Psoas muscle (tissue), 8 donors: ENCODE data around the gene HOXA13. TPM values are rescaled to one million over a fixed set of nuclear protein-coding genes. Genes with fewer than 3 reads are reported as not detected.

Experiments
- ATAC-seq, 4 donors: fragments of 200-7000 bp; cut with Tn5 transposase; one replicate each; pipeline ENCODE4 v1.9.1; 2020; ENCODE audit warnings: moderate library complexity in 3 of 4, mild to moderate bottlenecking in 2 of 4
- DNase-seq, 2 donors: peaks; one replicate each; pipeline ENCODE4 v3.0.0-alpha.2; 2020
- H3K27ac ChIP-seq: fragments of 200-600 bp; one replicate; pipeline ENCODE4 v1.8.0; 2022
- H3K27me3 ChIP-seq, 3 donors: fragments of 200-600 bp in 1 of 3; one replicate each; pipeline versions ENCODE4 v1.6.1 to v1.8.0; 2013 to 2022; ENCODE audit warnings: low read length in 2 of 3, mild to moderate bottlenecking in 2 of 3, moderate library complexity in 1 of 3; ENCODE audit not compliant: insufficient read depth in 3 of 3
- H3K36me3 ChIP-seq, 2 donors: fragments of 200-600 bp in 1 of 2; one replicate each; pipeline versions ENCODE4 v1.6.1 to v1.8.0; 2013 to 2022; ENCODE audit warnings: low read depth in 1 of 2, mild to moderate bottlenecking in 1 of 2, moderate library complexity in 1 of 2; ENCODE audit not compliant: insufficient read depth in 1 of 2
- H3K4me1 ChIP-seq: fragments of 200-600 bp; one replicate; pipeline ENCODE4 v1.8.0; 2022
- H3K4me3 ChIP-seq: fragments of 200-600 bp; one replicate; pipeline ENCODE4 v1.8.0; 2022; ENCODE audit warnings: mild to moderate bottlenecking
- H3K9me3 ChIP-seq: fragments of 200-600 bp; one replicate; pipeline ENCODE4 v1.8.0; 2022
- CTCF ChIP-seq: fragments of 200-600 bp; IDR thresholded peaks from one replicate; pipeline ENCODE4 v1.8.0; 2022; ENCODE audit warnings: antibody characterized with exemption
- WGBS, 3 donors: extraction: QIAGEN DNeasy Blood & Tissue Kit; methylation state at CpG; one replicate each; pipeline versions ENCODE4 v1.1.6 to v1.1.7; 2013; 5-methylcytosine and 5-hydroxymethylcytosine counted together
- intact Hi-C, 2 donors: fragments of 100-400 bp; cut with DNase I; formaldehyde crosslinking; loops; one replicate each; pipeline versions ENCODE4 v1.11.0 to v1.14.2; 2022
- polyA plus RNA-seq, 3 donors: library from polyadenylated mRNA; stranded (reverse); fragments of 200-250 nt; gene quantifications; one replicate each; pipeline ENCODE4 v1.2.3, GENCODE V29; 2013
- total RNA-seq, 4 donors: library from RNA; stranded (reverse); fragmentation: NEBNext Ultra II Directional in 2 of 4; extraction: Animal tissue kit (Norgen Biotek cat#: 25700) in 2 of 4; gene quantifications; one replicate each; pipeline versions ENCODE4 v1.2.1 to v1.2.4, GENCODE V29; 2021 to 2023
- donor health status: healthy with polysubstance abuse.
- donor health status: DM: no; HTN: no; CAD: no; lungs with moderate emphysema.
- donor health status: Bipolar disorder and iron deficiency.
- donor health status: healthy.
- donor health status: DM: yes; HTN: yes; CAD: no.
- donor health status: DM: no; HTN: no; CAD: no.
- donor health status: DM: no; HTN: no; CAD: no.
- donor health status: DM: yes; HTN: yes; CAD: no.

HOXA13 gene
- total and polyA plus RNA-seq, 7 donors: 0.01 to 0.08 (median 0.06) TPM; not detected in 4

DNA sequence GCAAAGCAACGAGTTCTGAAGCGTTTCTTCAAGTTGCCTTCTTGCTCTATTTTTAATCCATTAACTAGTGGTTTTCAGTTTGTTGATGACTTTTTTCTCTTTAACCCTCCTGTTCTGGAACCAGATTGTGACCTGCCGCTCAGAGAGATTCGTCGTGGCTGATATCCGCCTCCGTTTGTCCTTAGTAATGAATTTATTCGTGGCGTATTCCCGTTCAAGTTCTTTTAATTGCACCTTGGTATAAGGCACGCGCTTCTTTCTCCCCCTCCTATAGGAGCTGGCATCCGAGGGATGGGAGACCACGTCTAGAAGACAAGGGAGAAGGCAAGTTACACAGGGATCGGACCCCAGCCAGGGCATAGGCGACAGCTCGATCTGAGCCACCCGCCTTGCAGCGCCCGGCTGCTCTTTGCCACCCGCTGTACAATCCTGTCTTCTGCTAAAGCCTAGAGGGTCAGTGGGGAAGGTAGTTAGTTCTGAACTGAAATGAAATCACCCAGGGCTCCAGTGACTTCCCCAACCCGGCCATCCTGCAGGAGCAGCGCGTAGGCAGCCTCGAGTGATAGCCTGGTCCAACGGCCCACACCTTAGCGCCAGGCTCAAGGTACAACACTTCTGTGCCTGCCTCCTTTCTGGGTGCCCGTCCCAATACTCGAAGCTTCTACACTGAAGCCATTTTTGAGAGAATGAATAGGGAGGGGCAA, 1.6 kb downstream of the HOXA13 start:
- ATAC-seq (peak in 1 of 4 donors; percentile 7), DNase-seq (peak in 1 of 2 donors; percentile 36)
- no peak for TF ChIP-seq CTCF
- intact Hi-C loops: loop anchor here (5.0 to 10.0 kb wide), 7 partner anchors 379 to 897 kb away; no protein-coding TSS in a partner anchor
- Histone ChIP-seq H3K27ac (no peak overlapping the region), H3K36me3 (no peaks in the 10 kb centered on the region), H3K27me3 (peaks cover 0 to 95% (median 38%) of the 10 kb centered on the region in 3 donors), H3K9me3 (no peaks in the 10 kb centered on the region), H3K4me3 (peak overlapping the region; percentile 54), H3K4me1 (peaks cover 6% of the 10 kb centered on the region)
- WGBS, 3 donors: 14 to 21% (median 16%) methylated on average over 29 of the region's 29 CpGs

- Histone ChIP-seq H3K27me3 (peaks cover 0 to 95% (median 37%) of the 10 kb centered on the region in 3 donors), H3K4me1 (peaks cover 10% of the 10 kb centered on the region), H3K36me3 (no peaks in the 10 kb centered on the region), H3K9me3 (no peaks in the 10 kb centered on the region), H3K27ac (no peak overlapping the region), H3K4me3 (no peak overlapping the region)
- no peak for TF ChIP-seq CTCF
- no peak for ATAC-seq
- 32 to 37% (median 32%) methylated on average over 18 of the region's 18 CpGs for WGBS, 3 donors
- intact Hi-C loops: loop anchor here (2.0 to 10.0 kb wide), 8 partner anchors 380 to 897 kb away; no protein-coding TSS in a partner anchor
- no peak for DNase-seq
These were observed 2.5 kb downstream of the HOXA13 start for GRCh38 chr7:27197137-27198042.

DNA sequence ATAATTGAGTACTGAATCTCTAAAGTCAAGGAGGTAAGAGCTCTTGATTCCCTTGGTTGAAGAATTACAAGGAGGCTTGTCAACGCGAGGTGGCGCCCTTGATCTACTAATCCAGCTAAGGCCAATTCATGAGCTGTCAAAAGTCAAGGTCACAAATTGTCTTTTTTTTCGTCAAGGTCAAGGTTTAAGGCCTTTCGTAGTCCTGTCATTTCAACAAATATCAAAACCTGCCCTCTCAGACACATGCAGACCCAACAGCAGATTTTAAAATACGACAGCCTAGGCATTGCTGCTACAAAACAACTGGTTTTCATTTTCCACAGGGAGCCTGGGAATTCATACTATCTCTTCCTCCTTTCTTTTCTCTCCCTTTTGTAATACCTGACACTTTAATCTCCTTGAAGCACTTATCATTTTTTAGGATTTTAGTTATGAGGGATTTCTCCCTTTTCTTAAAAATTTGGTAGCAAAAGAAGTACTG, 3.6 kb downstream of the HOXA13 start:
- intact Hi-C loops: loop anchor here (2.0 to 10.0 kb wide), 8 partner anchors 381 to 898 kb away; no protein-coding TSS in a partner anchor
- TF ChIP-seq CTCF: peak; percentile 82
- WGBS, 3 donors: 5 to 7% (median 5%) methylated on average over 6 of the region's 6 CpGs
- no peak overlapping the region for H3K27ac ChIP-seq
- DNase-seq (peak; percentile 81 to 90), ATAC-seq (peak in 2 of 4 donors; percentile 60 to 71)
- no peak overlapping the region for H3K4me3 ChIP-seq
- H3K4me1 ChIP-seq: peaks cover 10% of the 10 kb centered on the region
- peaks cover 0 to 95% (median 38%) of the 10 kb centered on the region in 3 donors for H3K27me3 ChIP-seq
- H3K9me3 ChIP-seq: no peaks in the 10 kb centered on the region
- H3K36me3 ChIP-seq: no peaks in the 10 kb centered on the region

- peaks cover 10% of the 10 kb centered on the region for H3K4me1 ChIP-seq
- TF ChIP-seq CTCF: no peak
- 61 to 70% (median 66%) methylated on average over 9 of the region's 9 CpGs for WGBS, 3 donors
- H3K36me3 ChIP-seq: no peaks in the 10 kb centered on the region
- intact Hi-C loops: loop anchor here (5.0 to 10.0 kb wide), 8 partner anchors 382 to 902 kb away; no protein-coding TSS in a partner anchor
- no peak overlapping the region for H3K27ac ChIP-seq
- H3K27me3 ChIP-seq: peaks cover 0 to 94% (median 28%) of the 10 kb centered on the region in 3 donors
- H3K4me3 ChIP-seq: no peak overlapping the region
- no peak for DNase-seq
- ATAC-seq: no peak
- H3K9me3 ChIP-seq: no peaks in the 10 kb centered on the region
These were observed 5.1 kb downstream of the HOXA13 start for GRCh38 chr7:27194686-27195379.
